Stimulated activated memory B cell treated with anti-CD40 and anti-IgM and Interleukin-4, amounts not matched to agents 10 μg/mL and 1 μg/mL and 100 μg/mL, for 72 hours (primary cell): ENCODE results near the gene SERF1B.
"Not testable (repeated sequence)": the region's sequence is repeated elsewhere in the genome, so short reads cannot be mapped to it uniquely, and the experiment has no call there.

ENCODE experiments used
- ATAC-seq: fragments of 150-1000 bp; cut with Tn5 transposase; 2 replicates; pipeline ENCODE4 v1.10.0; 2021
- H3K27ac Mint-ChIP-seq: one replicate; pipeline ENCODE4 v1.8.0; 2022; ENCODE audit warnings: mild to moderate bottlenecking, mixed read lengths
- H3K27me3 Mint-ChIP-seq: one replicate; pipeline ENCODE4 v1.8.0; 2022; ENCODE audit warnings: mixed read lengths
- H3K36me3 Mint-ChIP-seq: one replicate; pipeline ENCODE4 v1.8.0; 2022; ENCODE audit warnings: mixed read lengths
- H3K4me1 Mint-ChIP-seq: one replicate; pipeline ENCODE4 v1.8.0; 2022; ENCODE audit warnings: mixed read lengths
- H3K4me3 Mint-ChIP-seq: one replicate; pipeline ENCODE4 v1.8.0; 2022; ENCODE audit warnings: mild to moderate bottlenecking, moderate library complexity, mixed read lengths
- H3K9me3 Mint-ChIP-seq: one replicate; pipeline ENCODE4 v1.8.0; 2022; ENCODE audit warnings: mixed read lengths

Gene SERF1B

GRCh38 chr5:70025106-70025844 is at the start of gene SERF1B:
SERF1B (plus strand) TSS chr5:70025251; CDS start chr5:70025452, 201 bp downstream.
- H3K9me3 Mint-ChIP-seq, H3K4me3 Mint-ChIP-seq, H3K4me1 Mint-ChIP-seq, H3K27ac Mint-ChIP-seq, H3K36me3 Mint-ChIP-seq, H3K27me3 Mint-ChIP-seq: not testable (repeated sequence)
- peak; percentile 96 for ATAC-seq

GRCh38 chr5:69991713-69992112 is 33.3 kb upstream of the SERF1B start:
- H3K4me1 Mint-ChIP-seq, H3K27me3 Mint-ChIP-seq, ATAC-seq: not testable (repeated sequence)

GRCh38 chr5:69995535-69995934 is 29.5 kb upstream of the SERF1B start:
- not testable (repeated sequence) for H3K4me1 Mint-ChIP-seq, H3K27ac Mint-ChIP-seq, H3K9me3 Mint-ChIP-seq, H3K4me3 Mint-ChIP-seq, H3K27me3 Mint-ChIP-seq, H3K36me3 Mint-ChIP-seq, ATAC-seq

More at GRCh38 chr5:69991713-69992112, 33.3 kb upstream of the SERF1B start:
- not testable (repeated sequence) for H3K27ac Mint-ChIP-seq, H3K9me3 Mint-ChIP-seq, H3K36me3 Mint-ChIP-seq, H3K4me3 Mint-ChIP-seq

- not testable (repeated sequence) for H3K4me3 Mint-ChIP-seq, H3K9me3 Mint-ChIP-seq, H3K27ac Mint-ChIP-seq, H3K27me3 Mint-ChIP-seq, H3K36me3 Mint-ChIP-seq, ATAC-seq, H3K4me1 Mint-ChIP-seq
Measured at GRCh38 chr5:70020660-70021059, 4.4 kb upstream of the SERF1B start.

- H3K27me3 Mint-ChIP-seq, H3K9me3 Mint-ChIP-seq, H3K4me1 Mint-ChIP-seq, H3K27ac Mint-ChIP-seq, H3K4me3 Mint-ChIP-seq, H3K36me3 Mint-ChIP-seq: not testable (repeated sequence)
- ATAC-seq, result peak; percentile 65
Measured at GRCh38 chr5:70025845-70026145, 744 bp downstream of the SERF1B start.

GRCh38 chr5:70031204-70031603 is 6.2 kb downstream of the SERF1B start:
- not testable (repeated sequence) for H3K27me3 Mint-ChIP-seq

GRCh38 chr5:70041411-70041810 is 16.4 kb downstream of the SERF1B start:
- H3K36me3 Mint-ChIP-seq, H3K27ac Mint-ChIP-seq, H3K9me3 Mint-ChIP-seq, H3K4me1 Mint-ChIP-seq, H3K27me3 Mint-ChIP-seq, ATAC-seq, H3K4me3 Mint-ChIP-seq: not testable (repeated sequence)

More at GRCh38 chr5:70031204-70031603, 6.2 kb downstream of the SERF1B start:
- not testable (repeated sequence) for H3K4me1 Mint-ChIP-seq, ATAC-seq, H3K36me3 Mint-ChIP-seq, H3K4me3 Mint-ChIP-seq, H3K27ac Mint-ChIP-seq, H3K9me3 Mint-ChIP-seq

GRCh38 chr5:70049790-70050142 is 24.7 kb downstream of the SERF1B start:
- H3K9me3 Mint-ChIP-seq, H3K4me1 Mint-ChIP-seq, H3K27me3 Mint-ChIP-seq, H3K36me3 Mint-ChIP-seq, H3K4me3 Mint-ChIP-seq, H3K27ac Mint-ChIP-seq: not testable (repeated sequence)
- ATAC-seq, result peak; percentile 59

- H3K27ac Mint-ChIP-seq, H3K9me3 Mint-ChIP-seq, H3K27me3 Mint-ChIP-seq, ATAC-seq, H3K4me1 Mint-ChIP-seq, H3K4me3 Mint-ChIP-seq, H3K36me3 Mint-ChIP-seq: not testable (repeated sequence)
Measured at GRCh38 chr5:70056289-70056942, 31.4 kb downstream of the SERF1B start.

GRCh38 chr5:70057140-70057539 is 32.1 kb downstream of the SERF1B start:
- not testable (repeated sequence) for H3K9me3 Mint-ChIP-seq, H3K27me3 Mint-ChIP-seq, H3K36me3 Mint-ChIP-seq, H3K4me1 Mint-ChIP-seq, H3K4me3 Mint-ChIP-seq, ATAC-seq, H3K27ac Mint-ChIP-seq

- H3K27ac Mint-ChIP-seq, ATAC-seq, H3K4me1 Mint-ChIP-seq, H3K4me3 Mint-ChIP-seq, H3K27me3 Mint-ChIP-seq, H3K9me3 Mint-ChIP-seq, H3K36me3 Mint-ChIP-seq: not testable (repeated sequence)
Measured at GRCh38 chr5:70077632-70078031, 52.6 kb downstream of the SERF1B start.

GRCh38 chr5:70088907-70089464 is 63.9 kb downstream of the SERF1B start:
- H3K9me3 Mint-ChIP-seq, H3K27ac Mint-ChIP-seq, H3K4me3 Mint-ChIP-seq, ATAC-seq, H3K36me3 Mint-ChIP-seq, H3K4me1 Mint-ChIP-seq, H3K27me3 Mint-ChIP-seq: not testable (repeated sequence)

GRCh38 chr5:70091776-70092175 is 66.7 kb downstream of the SERF1B start:
- not testable (repeated sequence) for H3K27me3 Mint-ChIP-seq, H3K36me3 Mint-ChIP-seq, H3K27ac Mint-ChIP-seq, H3K4me1 Mint-ChIP-seq, H3K9me3 Mint-ChIP-seq, ATAC-seq, H3K4me3 Mint-ChIP-seq
